NOMO-1 (cell line): ENCODE measurements around the gene AGAP1.

Experiments
- DNase-seq, 2 experiments: peaks; one replicate each; lab custom pipeline; 2025; ENCODE audit not compliant: unreplicated experiment in 2 of 2; lab: John Stamatoyannopoulos, UW

AGAP1 gene

DNA sequence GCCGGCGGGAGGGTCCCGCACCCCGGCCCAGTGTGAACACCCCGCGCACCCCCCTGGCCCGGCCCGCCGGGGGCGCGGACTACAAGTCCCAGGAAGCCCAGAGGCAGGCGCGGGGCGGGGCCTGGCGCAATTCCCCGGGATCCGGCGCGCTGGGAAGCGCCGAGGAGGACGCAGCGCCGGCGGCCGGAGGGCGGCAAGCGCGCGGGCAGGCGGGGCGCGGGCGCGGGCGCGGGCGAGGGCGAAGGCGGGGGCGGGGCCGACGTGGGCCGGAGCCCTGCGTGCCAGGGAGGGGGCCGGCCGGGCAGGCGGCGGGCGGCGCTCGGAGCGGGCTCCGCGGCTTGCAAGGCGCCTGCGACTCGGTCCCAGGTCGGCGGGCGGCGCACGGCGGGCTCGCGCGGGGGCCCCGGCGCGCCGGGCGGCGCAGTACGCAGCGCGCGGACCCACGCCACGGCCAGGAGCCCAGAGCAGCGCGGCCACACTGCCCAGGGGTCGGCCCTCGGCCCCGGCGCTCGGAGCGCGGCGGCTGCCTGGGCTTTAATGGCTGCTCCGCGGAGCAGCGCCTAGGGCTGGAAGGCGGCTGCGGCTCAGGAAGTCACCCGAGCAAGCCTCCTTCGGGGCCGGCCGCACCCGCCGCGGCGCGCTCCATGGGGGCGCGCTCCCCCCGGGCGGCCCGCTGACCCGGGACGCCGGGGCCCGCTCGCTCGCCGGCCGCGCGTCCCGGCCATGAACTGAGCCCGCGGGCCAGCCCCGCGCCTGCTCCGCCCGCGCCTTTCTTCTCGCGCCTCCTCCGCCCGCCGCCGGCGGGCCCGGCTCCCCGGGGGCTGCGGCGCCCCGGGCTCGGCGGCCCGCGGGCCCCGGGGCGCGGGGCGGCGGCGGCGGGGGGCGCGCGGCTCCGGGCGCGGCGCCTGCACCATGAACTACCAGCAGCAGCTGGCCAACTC lies at the start of gene AGAP1:
TSS of gene AGAP1 (plus strand) at position 269 of the 941 bp plus-strand sequence.
- DNase-seq = no peak

DNA sequence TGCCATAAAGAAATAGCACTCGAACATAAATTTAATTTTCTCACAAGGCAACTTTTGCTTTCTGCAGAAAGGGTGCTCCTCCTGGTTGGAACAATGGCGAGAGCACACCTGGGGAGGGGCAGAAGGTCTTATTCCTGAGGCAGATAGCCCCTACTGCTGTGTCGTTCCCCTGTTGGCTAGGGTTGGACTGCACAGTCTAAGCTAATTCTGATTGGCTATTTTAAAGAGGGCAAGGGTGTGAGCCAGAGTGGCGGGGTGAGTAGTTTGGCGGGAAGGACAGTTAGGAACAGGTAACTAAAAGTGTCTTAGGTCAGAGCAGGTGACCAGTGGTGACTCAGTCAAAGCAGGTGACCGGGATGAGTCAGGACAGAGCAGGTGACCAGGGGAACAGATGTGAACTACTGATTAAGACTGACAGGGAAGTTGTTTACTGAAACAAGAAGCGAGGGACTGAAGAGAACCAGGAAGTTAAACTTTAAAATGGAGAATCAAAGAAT lies 49.7 kb upstream of the AGAP1 start:
- DNase-seq = no peak

DNA sequence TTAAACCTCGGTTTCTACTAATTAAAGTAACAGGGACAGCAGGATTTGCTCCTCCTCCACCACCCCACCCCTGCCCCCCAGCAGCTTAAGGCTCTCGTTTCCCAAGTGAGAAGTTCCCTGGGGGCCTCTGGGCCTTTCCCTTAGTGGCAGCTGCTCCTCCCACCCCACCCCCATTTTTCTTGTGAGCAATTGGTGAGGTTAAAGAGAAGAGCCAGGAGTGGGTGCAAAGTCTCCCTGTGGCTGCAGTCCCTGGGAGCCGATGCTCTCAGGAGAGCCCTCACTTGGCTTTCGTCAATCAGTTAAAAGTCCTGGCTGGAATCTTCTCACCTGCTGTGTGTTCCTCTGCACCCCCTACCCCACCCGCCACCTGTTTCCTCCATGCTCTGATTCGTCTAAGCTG lies 48.7 kb upstream of the AGAP1 start:
- DNase-seq = no peak

DNA sequence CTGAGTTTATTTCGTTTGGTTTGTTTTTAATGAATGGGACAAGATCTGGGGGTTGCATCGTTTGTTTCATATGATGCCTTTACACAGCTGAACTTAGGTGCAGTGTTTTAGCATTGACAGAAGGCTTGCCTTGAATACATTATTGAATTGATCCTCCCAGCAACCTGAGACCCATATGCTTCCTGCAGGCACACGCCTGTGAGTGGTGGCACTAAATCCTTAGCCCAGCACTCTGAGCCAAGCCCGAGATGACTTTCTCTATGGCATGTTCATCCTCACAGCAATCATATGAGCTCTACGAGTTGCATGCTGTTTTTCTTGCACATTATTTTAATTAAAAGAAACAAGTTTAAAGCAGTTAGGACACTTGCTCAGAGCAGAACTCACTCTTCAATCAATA lies 47.8 kb upstream of the AGAP1 start:
- DNase-seq = no peak

DNA sequence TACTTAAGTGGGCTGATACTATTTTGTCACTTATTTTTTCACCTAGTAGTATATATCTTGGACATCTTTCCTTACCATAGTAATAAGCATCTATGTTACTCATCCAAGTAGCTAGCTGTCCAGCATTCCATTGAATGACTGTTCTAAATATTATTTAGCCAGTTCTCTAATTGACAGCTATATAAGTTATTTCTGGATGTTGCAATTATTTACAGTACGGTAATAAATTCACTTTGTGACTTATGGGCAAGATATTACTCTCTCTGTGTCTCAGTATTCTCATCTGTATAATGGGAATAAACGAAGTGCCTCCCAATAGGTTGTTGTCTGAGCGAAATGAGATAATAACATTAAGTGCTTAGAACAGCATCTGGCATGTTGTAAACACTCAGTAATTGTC lies 46.6 kb upstream of the AGAP1 start:
- DNase-seq = no peak

DNA sequence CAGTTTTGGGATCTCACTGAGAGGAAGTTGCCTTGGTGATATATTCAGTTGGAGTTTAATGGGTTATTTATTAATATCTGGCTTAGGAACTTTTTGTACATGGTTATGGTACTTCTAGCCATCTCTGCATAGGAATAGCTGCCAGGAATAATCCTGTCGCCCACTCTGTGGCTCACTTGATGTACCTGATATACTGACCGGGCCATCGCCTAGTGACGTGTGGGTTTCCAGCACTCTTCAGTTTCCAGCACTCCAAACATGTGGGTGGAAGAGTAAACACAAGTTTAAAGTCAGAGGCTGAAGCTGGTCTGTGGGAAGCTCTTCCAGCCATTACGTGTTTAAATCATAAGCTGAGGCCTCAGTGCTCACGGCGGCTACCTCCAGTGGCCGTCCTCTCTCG lies 44.3 kb upstream of the AGAP1 start:
- DNase-seq = no peak

DNA sequence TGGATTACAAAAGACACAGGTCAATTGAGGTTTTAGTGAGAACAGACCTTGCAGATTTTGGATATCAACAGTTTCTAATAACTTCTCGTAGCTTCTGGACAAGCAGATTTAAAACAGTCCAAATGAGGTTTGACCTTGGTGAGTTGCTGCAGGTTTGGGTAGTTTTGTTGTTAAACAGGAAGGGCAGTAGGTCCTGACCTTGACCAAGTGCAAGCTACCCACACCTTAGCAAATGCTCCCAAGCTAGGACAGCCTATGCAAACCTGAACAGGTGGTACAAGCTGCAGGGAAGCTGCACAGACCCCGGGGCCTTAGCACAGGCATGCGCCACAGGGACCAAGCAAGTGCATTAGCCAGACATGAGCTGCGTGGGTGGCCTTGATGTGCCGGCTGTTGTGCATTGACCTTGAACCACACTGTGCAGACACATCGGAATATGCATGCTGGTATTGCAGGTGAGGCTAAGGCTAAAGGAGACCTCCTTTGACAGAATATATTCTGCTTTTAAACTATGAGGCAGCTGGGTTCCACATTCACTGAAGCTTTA lies 40.2 kb upstream of the AGAP1 start:
- DNase-seq = no peak

DNA sequence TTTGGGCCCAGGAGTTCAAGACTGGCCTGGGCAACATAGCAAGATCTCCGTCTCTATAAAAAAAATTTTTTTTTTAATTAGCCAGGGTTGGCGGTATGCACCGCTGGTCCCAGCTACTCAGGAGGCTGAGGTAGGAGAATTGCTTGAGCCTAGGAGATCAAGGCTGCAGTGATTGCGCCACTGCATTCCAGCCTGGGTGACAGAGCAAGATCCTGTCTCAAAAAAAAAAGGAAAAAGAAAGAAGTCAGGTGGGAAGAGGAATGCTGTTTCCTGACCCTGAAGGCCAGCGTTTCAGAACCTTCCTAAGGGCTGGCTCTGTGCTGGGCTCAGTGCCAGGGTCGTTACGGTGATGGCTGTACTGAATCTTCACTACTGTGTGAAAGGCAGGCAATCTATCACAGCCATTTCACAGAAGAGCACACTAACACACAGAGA lies 35.0 kb upstream of the AGAP1 start:
- DNase-seq = no peak

DNA sequence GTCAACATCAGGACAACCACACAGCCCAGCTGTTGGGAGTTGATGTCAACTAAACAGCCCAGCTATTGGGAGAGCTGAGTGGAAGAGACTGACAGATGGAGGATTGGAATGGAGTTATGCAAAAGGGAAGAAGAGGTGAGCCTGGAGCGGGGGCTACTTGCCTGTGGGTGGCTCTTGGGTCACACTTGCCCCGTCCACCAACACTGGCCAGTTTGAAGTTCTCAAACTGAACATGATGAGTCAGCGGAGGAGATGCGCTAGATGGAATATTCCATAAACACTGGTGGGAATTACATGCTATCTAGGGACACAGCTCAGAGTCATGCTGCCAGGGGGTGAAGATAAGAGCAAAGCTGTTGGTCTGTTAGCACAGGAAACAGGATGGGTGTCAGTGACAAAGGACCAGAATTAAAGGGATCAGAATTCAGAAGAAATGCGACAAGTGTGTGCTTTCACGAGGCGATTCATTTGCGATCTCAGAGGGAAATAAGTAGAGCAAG lies 33.2 kb upstream of the AGAP1 start:
- DNase-seq = no peak

DNA sequence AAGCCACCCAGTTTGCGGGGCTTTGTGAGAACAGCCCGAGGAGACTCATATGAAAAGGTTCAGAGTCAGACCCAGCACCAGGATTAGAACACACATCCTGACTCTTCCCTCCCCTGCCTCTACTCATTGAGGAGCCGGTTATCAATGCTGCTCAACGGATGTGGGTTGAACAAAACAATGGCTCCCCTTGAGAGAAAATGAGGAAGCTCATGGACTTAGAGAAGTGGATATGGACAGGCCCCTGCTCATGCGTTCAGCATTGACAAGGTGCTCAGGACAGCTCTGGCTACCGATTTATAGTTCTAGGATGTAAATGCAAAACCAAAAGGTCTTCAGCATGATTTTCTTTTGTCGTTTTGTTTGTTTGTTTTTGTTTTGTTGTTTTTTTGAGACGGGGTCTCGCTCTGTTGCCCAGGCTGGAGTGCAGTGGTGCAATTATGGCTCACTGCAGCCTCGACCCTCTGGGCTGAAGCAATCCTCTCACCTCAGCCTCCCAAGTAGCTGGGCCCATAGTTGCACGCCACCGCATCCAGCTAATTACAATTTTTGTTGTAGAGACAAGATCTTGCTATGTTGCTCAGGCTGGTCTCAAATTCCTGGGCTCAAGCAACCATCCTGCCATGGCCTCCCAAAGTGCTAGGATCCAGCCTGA lies 32.0 kb upstream of the AGAP1 start:
- no peak for DNase-seq

DNA sequence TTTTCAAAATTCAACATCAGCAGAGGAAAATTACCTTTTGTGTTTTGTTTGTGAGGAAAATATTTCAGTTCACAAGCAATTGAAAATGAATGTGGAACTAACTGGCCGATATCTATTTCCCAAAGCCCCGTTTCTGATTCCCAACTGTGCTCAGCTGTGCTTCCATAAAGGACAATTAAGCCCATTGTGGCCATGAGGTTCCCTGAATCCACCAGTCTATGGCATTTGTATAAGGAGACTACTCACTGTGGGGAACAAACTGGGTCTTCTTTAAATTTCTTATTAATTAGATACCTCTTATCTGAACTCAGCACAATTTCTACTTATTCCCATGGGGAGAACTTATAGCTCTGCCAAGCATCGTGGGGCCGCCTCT lies 31.4 kb upstream of the AGAP1 start:
- DNase-seq = no peak

DNA sequence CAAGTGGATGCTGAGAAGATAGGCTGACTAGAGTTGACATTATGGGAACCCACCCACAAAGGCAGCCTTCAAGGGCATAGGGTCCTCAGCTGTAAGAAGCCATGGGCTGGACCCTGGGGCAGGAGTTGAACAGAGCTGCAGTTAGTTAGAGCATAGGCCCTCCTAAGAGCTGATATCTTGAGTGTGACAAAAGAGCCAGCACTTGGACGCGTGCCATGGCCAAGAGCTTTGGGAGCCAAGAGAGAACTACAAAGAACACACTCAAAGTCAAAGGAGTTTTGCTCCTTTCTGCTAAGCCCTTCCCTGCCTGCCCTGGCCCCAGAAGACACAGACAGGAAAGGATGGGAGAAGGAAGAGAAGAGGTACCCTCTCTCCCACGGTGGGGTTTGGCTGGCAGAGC lies 29.9 kb upstream of the AGAP1 start:
- DNase-seq = no peak

DNA sequence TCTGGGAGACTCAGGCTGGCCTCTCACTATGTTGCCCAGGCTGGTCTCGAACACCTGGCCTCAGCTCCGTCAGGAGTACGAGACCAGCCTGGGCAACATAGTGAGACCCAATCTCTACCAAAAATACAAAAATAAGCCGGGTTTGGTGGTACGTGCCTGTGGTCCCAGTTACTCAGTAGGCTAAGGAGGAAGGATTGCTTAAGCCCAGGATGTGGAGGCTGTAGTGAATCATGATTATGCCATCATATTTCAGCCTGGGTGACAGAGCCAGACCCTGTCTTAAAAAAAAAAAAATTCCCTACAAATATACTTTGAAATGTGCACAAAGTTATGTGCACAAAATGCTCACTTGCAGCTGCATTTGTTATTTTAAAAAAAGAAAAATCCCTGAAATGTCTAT lies 26.3 kb upstream of the AGAP1 start:
- no peak for DNase-seq

DNA sequence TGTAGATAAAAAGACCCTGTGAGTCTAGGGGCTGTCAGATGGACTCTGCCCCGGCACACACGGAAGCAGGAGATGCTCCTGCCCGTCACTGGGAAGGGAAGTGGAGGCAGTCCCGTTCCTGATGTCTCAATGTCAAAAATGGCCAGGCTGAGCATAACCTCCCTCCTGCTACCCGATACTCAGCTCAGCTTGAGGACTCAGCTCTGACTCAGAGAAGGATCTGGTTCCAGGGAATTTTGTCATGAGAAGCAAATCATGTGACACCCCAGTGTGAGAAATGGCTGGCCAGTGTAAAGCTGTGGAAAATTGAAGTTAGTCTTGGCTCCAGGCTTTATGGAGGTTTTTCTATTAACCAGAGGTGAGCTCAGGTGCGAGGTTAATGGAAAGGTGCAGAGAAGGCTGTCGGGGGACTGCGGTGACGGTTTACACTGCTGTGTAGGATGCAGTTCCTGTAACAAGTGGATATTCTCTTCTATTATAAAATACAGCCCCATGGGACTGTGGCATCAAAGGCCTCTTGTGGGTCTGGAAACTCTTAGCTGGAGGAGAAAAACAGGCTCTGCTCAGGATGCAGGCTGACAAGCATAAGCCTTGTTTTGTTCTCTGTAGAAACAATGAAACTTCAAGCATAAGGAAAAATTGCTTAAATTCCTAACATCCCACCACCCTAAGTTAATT lies 24.7 kb upstream of the AGAP1 start:
- DNase-seq = no peak

DNA sequence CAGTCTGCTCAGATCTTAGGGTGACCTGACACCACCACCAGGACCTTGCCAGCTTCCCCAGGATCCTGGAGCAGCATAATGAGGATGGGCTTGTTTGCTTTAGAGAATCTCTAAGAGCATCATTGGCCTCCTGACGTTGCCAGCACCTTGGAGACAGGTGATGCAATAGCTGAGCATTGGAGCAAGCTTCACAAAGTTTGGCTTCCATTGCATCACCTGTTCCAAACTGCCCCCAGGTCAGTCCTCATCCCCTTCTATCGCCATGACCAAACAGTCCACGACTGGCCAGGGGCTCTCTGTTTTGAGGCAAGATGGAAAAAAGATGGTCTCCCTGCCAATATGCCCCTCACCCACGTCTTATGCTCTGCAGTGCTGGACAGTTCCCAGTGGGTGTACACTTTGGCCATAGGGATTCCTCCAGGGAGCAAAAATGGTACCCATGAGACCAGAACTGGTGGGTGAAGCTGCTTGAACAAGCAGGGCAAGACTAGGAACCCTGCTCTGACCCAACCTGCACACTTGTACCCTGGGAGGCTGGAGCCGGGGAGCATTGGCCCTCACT lies 22.6 kb upstream of the AGAP1 start:
- no peak for DNase-seq

DNA sequence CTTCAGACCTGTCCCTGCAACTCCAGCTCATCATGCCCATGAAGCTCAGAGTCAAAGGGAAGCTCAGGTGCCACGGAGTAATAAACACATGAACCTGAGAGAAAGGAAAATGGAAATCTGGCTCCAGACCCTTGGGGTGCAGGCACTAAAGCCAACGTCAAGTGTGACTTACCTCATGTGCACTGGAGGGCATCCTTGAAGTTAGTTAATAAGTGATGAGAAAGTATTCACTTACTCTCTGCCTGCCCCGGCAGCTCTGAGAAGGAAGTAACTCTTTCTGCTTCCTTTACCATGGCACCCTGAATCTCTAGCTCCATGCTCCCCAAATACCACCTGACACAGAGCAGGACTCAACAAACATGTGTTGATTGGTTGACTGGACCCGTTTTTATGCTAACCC lies 21.4 kb upstream of the AGAP1 start:
- DNase-seq = no peak

DNA sequence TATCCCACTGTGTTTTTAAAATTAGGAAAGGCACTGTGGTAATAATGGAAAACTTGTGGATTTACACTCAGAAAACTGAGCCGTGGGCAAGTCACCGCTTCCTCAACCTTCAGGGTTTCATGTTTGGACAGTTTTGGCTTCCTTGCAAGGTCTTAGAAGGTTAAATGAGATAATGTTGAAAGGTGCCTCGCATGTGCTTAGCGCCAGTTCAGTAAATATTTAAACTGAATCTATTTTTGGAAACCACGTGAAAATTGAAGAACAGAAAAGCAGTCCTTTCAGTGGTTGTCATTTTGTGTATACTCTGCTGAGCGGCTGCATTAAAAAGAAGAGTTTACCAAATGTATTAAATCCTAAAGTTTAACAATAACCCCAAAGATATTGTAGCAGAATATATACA lies 15.2 kb upstream of the AGAP1 start:
- no peak for DNase-seq

DNA sequence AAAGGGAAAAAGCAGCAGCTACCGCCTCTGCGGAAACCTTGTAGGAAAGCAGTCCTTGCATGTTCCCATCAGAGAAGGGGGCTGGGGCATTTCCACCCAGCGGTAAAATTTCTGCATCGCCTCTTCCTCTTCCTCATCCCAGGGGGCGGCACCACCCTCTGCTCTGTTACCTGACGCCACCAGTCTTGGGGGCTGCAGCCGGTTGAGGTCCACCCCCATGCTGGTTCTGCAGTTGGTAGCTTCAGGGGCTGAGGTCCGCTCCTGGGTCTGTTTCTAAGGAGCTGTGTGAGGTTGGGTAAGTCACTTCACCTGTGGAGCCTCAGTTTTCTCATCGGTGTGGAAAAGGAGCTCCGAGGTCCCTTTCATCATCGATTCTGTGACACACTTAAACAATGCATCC lies 14.2 kb upstream of the AGAP1 start:
- no peak for DNase-seq

DNA sequence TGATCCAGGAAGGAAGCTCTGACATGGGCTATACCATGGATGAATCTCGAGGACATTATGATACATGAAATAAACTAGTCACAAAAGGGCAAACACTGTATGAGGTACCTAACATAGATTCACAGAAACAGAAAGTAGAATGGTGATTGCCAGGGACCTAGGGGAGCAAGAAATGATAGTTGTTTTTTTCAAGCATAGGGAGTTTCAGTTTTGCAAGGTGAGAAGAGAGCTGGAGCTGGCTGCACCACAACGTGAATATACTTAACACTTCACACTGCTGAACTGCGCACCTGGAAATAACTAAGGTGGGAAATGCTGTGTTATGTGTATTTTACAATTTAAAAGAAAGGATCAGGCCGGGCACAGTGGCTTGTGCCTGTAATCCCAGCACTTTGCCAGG lies 13.2 kb upstream of the AGAP1 start:
- DNase-seq = no peak

DNA sequence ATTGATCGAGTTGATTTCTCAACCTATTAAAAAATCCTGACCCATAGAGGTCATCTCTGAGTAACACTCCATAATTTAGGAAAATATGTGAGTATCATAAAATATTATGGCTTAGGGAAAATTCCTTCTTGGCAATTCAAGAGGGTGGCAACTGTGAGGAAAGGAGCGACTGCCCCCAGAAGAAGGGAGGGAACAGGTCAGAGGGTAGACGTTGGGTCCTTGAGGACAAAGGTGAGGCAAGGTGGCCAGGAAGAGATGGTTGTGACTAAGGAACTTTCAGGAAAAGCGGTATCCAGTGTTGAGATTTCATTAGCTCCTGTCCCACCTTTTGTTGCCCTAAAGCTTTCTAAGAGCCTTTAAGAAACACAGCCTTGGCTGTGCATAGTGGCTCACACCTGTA lies 10.5 kb upstream of the AGAP1 start:
- DNase-seq = no peak

DNA sequence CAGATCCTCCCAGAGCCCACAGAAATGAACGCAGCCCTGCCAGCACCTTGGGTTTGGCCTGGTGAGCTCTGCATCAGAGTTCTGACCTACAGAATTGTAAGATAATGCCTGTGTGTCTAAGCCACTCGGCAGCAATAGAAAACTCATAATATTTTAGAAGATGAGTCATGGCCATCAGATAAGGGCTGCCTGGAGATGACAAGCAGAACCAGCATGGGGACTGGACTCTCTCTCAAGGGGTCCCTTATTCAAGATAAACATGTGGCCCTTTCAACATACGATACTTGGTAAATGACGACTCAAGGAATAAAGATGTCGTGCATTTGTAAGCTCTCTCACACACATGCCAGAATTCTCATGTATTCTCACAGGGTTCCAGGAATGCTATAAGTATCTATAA lies 8.5 kb upstream of the AGAP1 start:
- DNase-seq = no peak
